ENCODE results near the gene DCAF8L2. TPM values are rescaled to one million over a fixed set of nuclear protein-coding genes. Genes with fewer than 3 reads are reported as not detected.

Gene DCAF8L2
- total RNA-seq, 1 experiment from 2014 or later: not detected

DNA sequence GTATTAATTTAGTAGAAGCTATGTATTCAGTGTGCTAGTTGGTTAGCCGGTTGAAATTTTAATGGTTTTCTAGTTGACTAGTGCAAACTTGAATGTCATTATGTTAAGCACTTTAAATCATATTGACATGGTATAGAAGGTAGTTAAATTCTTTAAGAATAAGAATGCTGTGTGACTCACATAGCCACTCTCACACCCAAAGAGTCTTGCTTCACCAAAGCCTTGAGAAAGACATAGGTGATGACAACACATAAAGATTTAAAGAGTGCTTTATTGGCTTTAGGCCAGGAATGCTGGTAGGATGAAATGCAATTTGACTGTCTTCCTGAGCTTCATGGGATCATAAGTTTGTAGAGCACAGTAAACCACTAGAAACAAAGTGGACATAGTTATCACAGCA is 85.3 kb downstream of the DCAF8L2 start:
- Histone ChIP-seq H4K91ac (ENCODE audit: insufficient read length, low read depth, low read length) (no peak overlapping the region), H3K23me2 (ENCODE audit: insufficient read length, low read depth, low read length, poor library complexity, severe bottlenecking) (no peaks in the 10 kb centered on the region), H2AFZ (ENCODE audit: low read length) (no peak overlapping the region), H3K56ac (ENCODE audit: insufficient read length, low read depth, low read length) (no peak overlapping the region), H2BK20ac (ENCODE audit: low read depth, low read length, poor library complexity, severe bottlenecking) (no peak overlapping the region), H2BK12ac (ENCODE audit: insufficient read length, low read depth, low read length) (no peak overlapping the region), H2AK5ac (ENCODE audit: insufficient read length, low read length) (no peak overlapping the region), H4K8ac (replicated peaks; ENCODE audit: insufficient read length, low read depth, low read length) (no peak overlapping the region), H2BK120ac (ENCODE audit: low read depth, low read length, poor library complexity, severe bottlenecking) (no peak overlapping the region), H3K4me1 (ENCODE audit: insufficient read depth, low read length) (no peaks in the 10 kb centered on the region), H3K9ac (ENCODE audit: extremely low read depth, insufficient read length, low read length) (no peak overlapping the region), H3K4ac (ENCODE audit: low read depth, low read length) (no peak overlapping the region), H3K4me2 (ENCODE audit: insufficient read depth, insufficient read length, low read length) (no peak overlapping the region), H3K18ac (ENCODE audit: insufficient read length, low read depth, low read length) (no peak overlapping the region), H3K23ac (ENCODE audit: insufficient read length, low read depth, low read length) (no peak overlapping the region), H3T11ph (ENCODE audit: low read length) (no peak overlapping the region), H2BK15ac (ENCODE audit: low read depth, low read length) (no peak overlapping the region), H4K20me1 (ENCODE audit: control insufficient read depth, insufficient read depth, insufficient read length) (no peaks in the 10 kb centered on the region), H2BK5ac (ENCODE audit: insufficient read length, low read length) (no peak overlapping the region), H3K79me1 (ENCODE audit: insufficient read depth, low read depth, low read length, poor library complexity, severe bottlenecking) (no peaks in the 10 kb centered on the region), H3K14ac (ENCODE audit: insufficient read depth, low read length) (no peak overlapping the region), H3K9me3 (ENCODE audit: control insufficient read depth, low read depth, low read length) (peaks cover 11% of the 10 kb centered on the region), H4K5ac (ENCODE audit: insufficient read length, low read depth, low read length) (no peak overlapping the region), H3K79me2 (ENCODE audit: insufficient read depth, low read length) (no peaks in the 10 kb centered on the region), H3K27me3 (ENCODE audit: insufficient read depth, low read length) (no peaks in the 10 kb centered on the region), H3K27ac (ENCODE audit: insufficient read length, low read depth, low read length) (no peak overlapping the region)
- no peak overlapping the region for H3K4me3 Mint-ChIP-seq
- TF ChIP-seq, protein P1, sequence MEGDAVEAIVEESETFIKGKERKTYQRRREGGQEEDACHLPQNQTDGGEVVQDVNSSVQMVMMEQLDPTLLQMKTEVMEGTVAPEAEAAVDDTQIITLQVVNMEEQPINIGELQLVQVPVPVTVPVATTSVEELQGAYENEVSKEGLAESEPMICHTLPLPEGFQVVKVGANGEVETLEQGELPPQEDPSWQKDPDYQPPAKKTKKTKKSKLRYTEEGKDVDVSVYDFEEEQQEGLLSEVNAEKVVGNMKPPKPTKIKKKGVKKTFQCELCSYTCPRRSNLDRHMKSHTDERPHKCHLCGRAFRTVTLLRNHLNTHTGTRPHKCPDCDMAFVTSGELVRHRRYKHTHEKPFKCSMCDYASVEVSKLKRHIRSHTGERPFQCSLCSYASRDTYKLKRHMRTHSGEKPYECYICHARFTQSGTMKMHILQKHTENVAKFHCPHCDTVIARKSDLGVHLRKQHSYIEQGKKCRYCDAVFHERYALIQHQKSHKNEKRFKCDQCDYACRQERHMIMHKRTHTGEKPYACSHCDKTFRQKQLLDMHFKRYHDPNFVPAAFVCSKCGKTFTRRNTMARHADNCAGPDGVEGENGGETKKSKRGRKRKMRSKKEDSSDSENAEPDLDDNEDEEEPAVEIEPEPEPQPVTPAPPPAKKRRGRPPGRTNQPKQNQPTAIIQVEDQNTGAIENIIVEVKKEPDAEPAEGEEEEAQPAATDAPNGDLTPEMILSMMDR (conservative IDR thresholded peaks at IDR 0.05): no peak
- DNase-seq: no peak
- no peaks in the 10 kb centered on the region; a peak in 1 of 7 replicates for H3K36me3 Mint-ChIP-seq (ENCODE audit: insufficient read depth in 1 of 3, low read depth in 3 of 3)
- H3K9me3 Mint-ChIP-seq: peaks cover 46 to 52% of the 10 kb centered on the region in 2 experiments
- no CpG with 5 or more reads among the region's 1 CpG for WGBS (ENCODE audit: extremely low coverage, insufficient read length, low lambda C conversion rate)
- H3K27me3 Mint-ChIP-seq (ENCODE audit: low read depth): no peaks in the 10 kb centered on the region
- H3K27ac Mint-ChIP-seq: no peak overlapping the region
- peaks cover 4 to 8% of the 10 kb centered on the region in 2 experiments; a peak in 1 of 4 replicates for H3K4me1 Mint-ChIP-seq

All from H9 (cell line).